GM19025 (cell line): ENCODE data around the gene MAPK8IP3.
"Not testable (repeated sequence)": the region's sequence is repeated elsewhere in the genome, so short reads cannot be mapped to it uniquely, and the experiment has no call there.

Source experiments
- ATAC-seq: cut with Tn5 transposase; IDR thresholded peaks from one replicate; pipeline ENCODE4 v1.9.1; 2021; ENCODE audit warnings: mild to moderate bottlenecking, low read depth, moderate library complexity; ENCODE audit not compliant: unreplicated experiment

Gene MAPK8IP3

GRCh38 chr16:1708083-1708767 lies 2.2 kb downstream of the MAPK8IP3 start:
- no peak for ATAC-seq

GRCh38 chr16:1708768-1709180 lies 2.8 kb downstream of the MAPK8IP3 start:
- ATAC-seq, result no peak

DNA sequence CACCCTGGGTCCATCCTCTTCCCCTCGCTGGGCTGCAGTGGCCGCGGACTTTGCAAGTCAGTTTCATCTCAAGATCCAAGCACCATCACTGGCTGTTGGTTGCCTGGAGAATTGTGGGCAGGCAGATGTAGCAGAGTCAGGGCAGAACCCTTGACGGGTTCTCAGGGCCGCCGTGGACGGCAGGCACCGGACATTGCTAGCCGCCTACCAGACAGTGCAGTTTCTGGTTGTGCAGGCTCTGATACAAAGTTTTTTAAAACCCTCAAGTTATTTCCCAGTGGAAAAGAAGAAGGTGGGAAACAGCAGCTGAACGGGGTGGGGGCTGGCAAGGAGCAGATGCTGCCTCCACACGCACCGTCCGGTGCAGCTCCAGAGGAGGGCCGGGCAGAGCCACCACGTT lies 3.4 kb downstream of the MAPK8IP3 start:
- no peak for ATAC-seq

GRCh38 chr16:1710811-1711507 lies 5.0 kb downstream of the MAPK8IP3 start:
- ATAC-seq, result no peak

- no peak for ATAC-seq
Measured at GRCh38 chr16:1712791-1713261, 6.8 kb downstream of the MAPK8IP3 start.

DNA sequence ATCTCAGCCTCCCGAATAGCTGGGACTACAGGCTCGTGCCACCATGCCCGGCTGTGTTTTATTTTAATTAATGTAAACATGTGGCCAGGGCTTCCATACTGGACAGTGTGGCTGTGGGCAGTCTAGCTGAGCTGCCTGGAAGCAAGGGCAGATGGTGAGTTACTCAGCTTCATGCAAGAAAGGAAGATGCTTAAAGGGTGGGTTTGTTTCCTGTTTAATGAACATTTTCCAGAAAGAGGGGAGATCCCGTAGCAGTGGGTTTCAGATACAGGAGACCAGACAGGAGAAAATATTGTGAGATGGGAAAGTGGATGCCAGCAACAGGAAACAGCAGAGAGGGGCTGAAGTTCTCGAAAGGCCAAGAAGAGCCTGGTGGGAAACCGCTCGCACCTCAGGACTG lies 7.3 kb downstream of the MAPK8IP3 start:
- ATAC-seq, result no peak

DNA sequence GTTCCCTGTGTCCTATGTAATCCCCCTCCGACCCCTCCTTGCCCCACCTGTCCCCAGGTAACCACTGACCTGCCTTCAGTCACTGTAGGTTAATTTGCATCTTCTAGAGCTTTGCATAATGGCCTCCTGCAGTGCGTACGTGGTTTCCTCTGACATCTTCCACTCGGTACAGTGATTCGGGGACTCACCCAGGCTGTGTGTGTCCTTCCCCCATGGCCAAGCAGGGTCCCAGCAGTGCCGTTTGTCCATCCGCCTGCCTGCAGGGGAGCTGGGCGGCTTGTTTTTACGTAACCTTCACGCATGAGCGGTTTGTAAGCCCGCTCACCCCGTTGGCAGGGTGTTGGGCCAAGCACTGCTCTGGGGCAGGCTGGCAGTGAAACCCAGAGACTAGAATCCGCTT lies 7.9 kb downstream of the MAPK8IP3 start:
- ATAC-seq, result no peak

DNA sequence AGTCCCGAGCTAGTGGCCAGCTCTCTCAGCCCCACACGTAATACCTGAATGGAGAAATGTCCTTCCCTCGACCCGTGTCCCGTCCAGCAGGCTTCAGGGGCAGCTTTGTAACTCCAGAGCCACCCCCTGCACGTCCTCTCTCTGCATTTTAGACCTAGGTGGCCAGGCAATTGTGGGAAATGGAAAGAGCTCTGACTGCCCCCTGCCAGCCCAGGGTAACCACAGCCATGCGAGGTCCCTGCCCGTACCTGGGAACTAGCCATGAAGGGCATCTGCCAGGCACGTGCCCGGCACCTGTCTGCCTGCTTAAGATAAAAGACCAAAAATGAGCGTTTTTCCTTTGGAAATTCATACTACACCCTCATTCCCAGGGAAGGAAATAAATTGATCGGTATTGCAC lies 9.2 kb downstream of the MAPK8IP3 start:
- ATAC-seq, result no peak

DNA sequence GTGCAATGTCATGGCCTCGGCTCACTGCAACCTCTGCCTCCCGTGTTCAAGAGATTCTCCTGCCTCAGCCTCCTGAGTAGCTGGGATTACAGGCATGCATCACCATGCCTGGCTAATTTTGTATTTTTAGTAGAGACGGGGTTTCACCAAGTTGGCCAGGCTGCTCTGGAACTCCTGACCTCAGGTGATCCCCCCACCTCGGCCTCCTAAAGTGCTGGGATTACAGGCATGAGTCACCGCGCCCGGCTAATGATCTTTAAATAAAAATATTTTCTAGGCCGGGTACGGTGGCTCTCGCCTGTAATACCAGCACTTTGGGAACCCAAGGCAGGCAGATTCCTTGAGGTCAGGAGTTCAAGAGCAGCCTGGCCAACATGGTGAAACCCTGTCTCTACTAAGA lies 12.2 kb downstream of the MAPK8IP3 start:
- ATAC-seq, result not testable (repeated sequence)

DNA sequence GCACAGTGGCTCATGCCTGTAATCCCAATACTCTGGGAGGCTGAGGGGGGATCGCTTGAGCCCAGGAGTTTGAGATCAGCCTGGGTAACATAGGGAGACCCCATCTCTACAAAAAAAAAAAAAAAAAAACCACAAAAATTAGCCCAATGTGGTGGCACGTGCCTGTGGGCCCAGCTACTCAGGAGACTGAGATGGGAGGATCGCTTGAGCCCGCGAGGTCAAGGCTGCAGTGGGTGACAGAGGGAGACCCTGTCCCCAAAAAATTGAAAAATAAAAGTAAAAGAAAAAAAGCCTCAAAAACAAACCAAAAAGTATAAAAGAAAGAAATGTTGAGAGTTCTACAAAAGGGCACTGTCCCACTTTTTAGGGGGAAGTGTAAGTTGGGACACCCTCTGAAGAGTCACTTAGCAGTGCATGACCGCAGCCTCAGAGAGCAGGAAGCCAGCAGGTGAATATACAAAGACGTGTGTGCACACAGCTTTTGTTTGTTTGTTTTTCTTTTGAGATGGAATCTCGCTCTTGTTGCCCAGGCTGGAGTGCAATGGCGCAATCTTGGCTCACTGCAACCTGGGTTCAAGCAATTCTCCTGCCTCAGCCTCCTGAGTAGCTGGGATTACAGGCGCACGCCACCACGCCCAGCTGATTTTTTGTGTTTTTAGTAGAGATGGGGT lies 13.7 kb downstream of the MAPK8IP3 start:
- not testable (repeated sequence) for ATAC-seq

DNA sequence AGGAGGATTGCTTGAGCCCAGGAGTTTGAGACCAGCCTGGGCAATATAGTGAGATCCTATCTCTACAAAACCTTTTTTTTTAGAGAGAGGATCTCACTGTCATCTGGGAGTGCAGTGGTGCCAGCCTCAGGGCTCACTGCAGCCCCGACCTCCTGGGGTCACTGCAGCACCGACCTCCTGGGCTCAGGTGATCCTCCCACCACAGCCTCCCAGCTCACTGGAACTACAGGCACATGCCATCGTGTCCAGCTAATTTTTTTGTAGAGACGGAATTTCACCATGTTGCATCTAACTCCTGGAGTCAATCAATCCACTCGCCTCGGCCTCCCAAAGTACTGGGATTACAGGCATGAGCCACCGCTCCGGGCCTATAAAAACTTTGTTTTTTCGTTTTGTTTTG lies 15.4 kb downstream of the MAPK8IP3 start:
- ATAC-seq, result no peak

GRCh38 chr16:1723450-1724147 lies 17.6 kb downstream of the MAPK8IP3 start:
- no peak for ATAC-seq

DNA sequence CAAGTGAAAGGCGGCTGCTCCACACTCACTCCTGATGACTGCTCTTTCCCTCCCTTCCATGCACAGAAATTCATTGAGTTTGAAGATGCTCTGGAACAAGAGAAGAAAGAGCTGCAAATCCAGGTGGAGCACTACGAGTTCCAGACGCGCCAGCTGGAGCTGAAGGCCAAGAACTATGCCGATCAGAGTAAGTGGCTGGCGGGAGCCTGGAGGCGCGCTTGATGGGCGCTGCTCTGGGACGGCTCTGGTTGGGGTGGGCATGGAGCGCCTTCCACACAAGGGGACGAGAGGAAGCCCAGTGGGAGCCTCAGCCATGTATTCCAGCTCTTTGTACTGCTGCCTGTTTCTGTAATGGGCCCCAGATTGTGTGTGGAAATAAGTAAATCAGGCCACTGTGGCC lies 18.5 kb downstream of the MAPK8IP3 start:
- ATAC-seq, result no peak

DNA sequence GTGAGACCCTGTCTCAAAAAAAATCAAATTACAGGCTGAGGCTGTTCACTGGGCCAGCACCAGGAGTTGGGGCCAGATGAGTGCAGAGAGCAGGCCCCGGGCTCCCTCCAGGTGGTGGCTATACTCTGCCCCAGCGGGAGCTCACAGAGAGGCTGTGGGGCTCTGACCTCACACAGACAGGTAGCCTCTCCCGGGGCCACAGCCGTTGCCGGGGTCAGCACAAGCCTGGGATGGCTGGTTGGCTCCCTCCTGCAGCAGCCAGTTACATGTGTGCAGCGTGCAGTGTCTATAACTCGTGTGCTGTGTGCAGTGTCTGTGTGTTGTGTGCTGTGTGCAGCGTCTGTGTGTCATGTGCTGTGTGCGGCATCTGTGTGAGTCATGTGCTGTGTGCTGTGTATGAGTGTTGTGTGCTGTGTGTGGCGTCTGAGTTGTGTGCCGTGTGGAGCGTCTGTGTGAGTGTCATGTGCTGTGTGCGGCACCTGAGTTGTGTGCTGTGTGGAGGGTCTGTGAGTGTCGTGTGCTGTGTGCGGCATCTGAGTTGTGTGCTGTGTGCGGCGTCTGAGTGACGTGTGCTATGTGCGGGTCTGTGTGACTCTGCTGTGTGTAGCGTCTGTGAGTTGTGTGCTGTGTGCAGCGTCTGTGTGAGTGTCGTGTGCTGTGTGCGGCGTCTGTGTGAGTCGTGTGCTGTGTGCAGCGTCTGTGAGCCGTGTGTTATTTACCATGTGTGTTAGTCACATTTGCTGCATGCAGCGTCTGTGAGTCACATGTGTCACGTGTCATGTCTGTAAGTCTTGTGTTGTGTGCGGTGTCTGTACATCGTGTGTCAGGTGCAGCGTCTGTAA lies 20.9 kb downstream of the MAPK8IP3 start:
- no peak for ATAC-seq

DNA sequence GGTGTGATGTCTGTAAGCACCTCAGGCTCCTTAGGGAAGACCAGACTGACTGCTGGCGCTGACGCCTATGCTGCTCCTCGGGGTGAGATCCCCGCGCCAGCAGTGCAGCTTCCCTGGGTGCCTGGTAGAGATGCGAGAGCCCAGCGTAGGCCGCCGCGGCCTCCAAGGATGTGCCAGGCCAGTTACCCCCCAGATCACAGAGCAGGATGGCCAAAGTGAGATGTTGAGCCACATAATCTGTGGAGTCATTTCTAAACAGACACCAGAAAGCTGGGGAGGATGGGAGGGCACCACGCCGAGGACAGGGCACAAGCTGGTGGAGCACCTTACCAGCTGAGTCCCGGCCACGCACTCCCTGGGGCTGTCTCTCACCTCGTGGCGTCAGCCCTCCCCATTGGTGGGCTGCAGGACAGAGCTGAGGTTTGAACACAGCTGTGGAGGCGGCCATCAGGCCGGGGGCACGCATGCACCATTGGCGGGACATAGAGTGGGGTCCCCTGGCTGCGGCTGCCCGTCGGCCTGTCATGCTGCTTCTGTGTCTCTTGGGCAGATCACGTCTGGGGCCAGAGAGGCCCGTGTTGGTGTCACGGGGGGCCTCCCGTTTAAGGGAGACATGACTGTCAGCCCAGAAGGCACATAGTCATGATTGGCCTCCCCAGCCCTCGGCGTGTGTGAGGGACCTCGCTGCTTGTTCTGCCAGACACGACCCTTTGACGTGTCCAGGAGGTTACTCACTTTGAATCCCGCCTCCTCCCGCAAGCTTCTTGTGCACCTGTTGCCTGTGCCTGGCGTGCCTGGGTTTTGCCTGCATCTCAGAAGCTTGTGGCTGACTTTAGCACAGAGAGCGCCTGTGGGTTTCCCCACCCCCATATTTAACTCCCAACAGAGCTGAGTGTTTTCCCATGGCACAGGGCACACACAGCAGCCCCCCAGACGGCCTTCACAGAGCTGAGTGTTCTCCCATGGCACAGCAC lies 21.9 kb downstream of the MAPK8IP3 start:
- no peak for ATAC-seq

DNA sequence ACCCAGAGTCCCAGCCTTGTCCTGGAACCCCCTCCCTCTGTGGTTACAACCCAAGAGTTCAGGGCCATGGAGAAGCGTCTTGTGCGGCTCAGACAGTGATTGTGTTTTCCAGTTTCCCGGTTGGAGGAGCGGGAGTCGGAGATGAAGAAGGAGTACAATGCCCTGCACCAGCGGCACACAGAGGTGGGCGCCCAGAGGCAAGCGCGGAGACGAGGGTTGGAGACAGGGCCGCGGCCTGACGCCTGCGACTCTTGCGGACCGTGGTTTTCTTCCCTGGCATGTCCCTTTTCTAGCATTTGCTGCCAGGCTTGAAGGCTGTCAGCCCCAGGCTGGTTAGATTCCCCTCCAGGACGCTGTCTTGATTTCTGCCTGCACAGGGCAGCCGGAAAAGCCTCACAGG lies 23.0 kb downstream of the MAPK8IP3 start:
- no peak for ATAC-seq

DNA sequence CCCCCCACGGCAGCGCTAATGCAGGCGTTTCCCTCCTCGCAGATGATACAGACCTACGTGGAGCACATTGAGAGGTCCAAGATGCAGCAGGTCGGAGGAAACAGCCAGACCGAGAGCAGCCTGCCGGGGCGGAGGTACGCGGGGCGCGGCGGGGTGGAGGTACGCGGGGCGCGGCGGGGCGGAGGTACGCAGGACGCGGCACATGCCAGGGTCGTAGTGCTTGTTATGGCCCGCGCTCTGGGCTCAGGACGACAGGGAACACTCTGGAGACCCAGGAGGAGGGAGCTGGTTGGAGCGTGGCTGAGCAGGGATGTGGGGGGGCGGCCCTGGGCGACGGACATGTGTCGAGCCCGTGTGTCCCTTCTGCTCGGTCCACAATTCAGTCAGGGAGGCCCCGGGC lies 23.4 kb downstream of the MAPK8IP3 start:
- no peak for ATAC-seq

- no peak for ATAC-seq
Measured at GRCh38 chr16:1731073-1731472, 25.1 kb downstream of the MAPK8IP3 start.

GRCh38 chr16:1731603-1732002 lies 25.6 kb downstream of the MAPK8IP3 start:
- no peak for ATAC-seq
